Hematopoietic multipotent progenitor cell (in vitro differentiated cells): Measurements from ENCODE around the gene TMEM14B. TPM values are rescaled to one million over a fixed set of nuclear protein-coding genes. Genes with fewer than 3 reads are reported as not detected.
"Not testable (repeated sequence)": the region's sequence is repeated elsewhere in the genome, so short reads cannot be mapped to it uniquely, and the experiment has no call there.

Experiments
- DNase-seq, 3 donors: peaks; one replicate each; pipeline ENCODE4 v3.0.0-alpha.2; 2011 to 2015; ENCODE audit warnings: low read depth in 2 of 3, low spot score in 2 of 3
- total RNA-seq: library from RNA; depleted of rRNA; stranded (reverse); fragments of >200 nt; gene quantifications from one replicate; pipeline ENCODE4 v1.2.3, GENCODE V29; 2012

TMEM14B gene
- total RNA-seq, result 42.3 TPM

- DNase-seq, result peak; percentile 97 to 98 (median 97)
Measured at GRCh38 chr6:10747251-10747972, at the start of gene TMEM14B. TSS of gene TMEM14B (plus strand) at chr6:10747805. CDS start at chr6:10749246, 1,441 bp downstream.

DNA sequence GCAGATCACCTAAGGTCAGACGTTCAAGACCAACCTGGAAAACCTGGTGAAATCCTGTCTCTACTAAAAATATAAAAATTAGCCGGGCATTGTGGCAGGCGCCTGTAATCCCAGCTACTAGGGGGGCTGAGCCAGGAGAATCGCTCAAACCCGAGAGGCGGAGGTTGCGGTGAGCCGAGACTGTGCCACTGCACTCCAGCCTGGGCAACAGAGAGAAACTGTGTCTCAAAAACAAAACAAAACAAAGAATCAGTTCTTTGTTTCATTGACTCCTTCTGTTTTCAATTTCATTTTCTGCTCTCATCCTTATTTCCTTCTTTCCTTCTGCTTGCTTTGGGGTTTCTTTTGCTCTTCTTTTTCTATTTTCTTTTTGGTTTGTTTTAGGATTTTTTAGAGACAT, 33.6 kb upstream of the TMEM14B start:
- no peak for DNase-seq

GRCh38 chr6:10719296-10719963, 28.2 kb upstream of the TMEM14B start:
- peak in 1 of 3 donors; percentile 76 for DNase-seq

GRCh38 chr6:10719964-10720264, 27.7 kb upstream of the TMEM14B start:
- no peak for DNase-seq

- DNase-seq, result peak in 2 of 3 donors; percentile 53 to 56
Measured at GRCh38 chr6:10720265-10720959, 27.2 kb upstream of the TMEM14B start.

GRCh38 chr6:10720960-10721849, 26.4 kb upstream of the TMEM14B start:
- DNase-seq, result peak in 1 of 3 donors; percentile 47

DNA sequence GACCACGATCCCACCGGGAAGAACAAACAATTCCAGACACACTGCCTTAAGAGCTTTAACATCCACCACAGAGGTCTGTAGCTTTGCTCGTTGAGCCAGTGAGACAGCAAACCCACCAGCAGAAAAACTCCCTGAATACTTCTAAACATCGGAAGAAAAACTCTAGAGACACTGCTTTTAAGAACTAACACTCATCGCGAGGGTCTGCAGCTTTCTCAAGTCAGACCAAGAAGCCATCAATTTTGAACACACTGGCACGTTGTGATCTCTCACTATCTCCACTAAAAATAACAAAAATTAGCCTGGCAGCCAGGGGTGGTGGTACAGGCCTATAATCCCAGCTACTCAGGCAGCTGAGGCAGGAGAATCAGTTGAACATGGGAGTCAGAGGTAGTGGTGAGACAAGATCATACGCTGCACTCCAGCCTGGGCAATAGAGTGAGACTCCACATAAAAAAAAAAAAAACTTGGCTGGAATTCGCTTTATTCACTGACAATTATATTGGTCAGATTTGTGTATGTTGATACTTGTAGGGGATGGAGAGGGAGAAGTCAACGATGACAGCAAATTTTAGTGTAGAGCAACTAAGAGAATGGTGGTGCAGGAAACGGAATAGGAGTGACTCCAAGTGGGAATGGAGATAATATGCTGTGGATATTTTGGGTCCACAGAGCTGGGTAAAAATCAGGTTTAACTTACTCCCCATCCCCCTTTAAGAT, 25.6 kb upstream of the TMEM14B start:
- DNase-seq, result no peak

GRCh38 chr6:10722570-10722819, 25.1 kb upstream of the TMEM14B start:
- DNase-seq, result no peak

GRCh38 chr6:10722820-10723566, 24.6 kb upstream of the TMEM14B start, which contains the start of gene TMEM14C:
TSS of gene TMEM14C (plus strand) at chr6:10723070. CDS start at chr6:10724614, 1,544 bp downstream.
- DNase-seq, result peak; percentile 23 to 88 (median 83)

DNA sequence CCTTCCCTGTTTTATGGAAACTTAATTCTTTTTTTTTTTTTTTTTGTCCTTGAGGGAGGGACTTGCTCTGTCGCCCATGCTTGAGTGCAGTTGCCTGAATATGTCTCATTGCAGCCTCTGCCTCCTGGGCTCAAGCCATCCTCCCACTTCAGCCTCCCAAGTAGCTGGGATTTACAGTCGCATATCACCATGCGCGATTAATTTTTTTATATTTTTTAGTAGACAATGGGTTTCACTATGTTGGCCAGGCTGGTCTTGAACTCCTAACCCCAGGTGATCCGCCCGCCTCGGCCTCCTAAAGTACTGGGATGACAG, 24.1 kb upstream of the TMEM14B start:
- DNase-seq, result no peak

GRCh38 chr6:10725044-10725443, 22.6 kb upstream of the TMEM14B start:
- no peak for DNase-seq

DNA sequence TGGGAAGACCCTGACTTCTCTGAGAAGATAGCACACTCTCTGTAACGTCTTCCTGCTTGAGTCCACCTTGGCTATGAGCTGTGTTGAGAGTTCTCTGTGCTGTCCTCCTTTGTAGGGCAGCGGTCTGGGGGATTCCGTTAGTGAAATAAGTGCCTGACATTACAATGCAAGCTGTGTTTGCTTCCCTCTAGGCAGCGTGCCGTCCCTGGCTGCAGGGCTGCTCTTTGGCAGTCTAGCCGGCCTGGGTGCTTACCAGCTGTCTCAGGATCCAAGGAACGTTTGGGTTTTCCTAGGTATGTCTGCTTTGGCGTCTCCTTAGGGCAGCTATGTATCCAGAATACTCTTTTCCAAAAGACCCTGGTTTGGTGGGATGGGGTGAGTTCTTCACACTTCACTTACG, 21.9 kb upstream of the TMEM14B start:
- DNase-seq, result no peak

DNA sequence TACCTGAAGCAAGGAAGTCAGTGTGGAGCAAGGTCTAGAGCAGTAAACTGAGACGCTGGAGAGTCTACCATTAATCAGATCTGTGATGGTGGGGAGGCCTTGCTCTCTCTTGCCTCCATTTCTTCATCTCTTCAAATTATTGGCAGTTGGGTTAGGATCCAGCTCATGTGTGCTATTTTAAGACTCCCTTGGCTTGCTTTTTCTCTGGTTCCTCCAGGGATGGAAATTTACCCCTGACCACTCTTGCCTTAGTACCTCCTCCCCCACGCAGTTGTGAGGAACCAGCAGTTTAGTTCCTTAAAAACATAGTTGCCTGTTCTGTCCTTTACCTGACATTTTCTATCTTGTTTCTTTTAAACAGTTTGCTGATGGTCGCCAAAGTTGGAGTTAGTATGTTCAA, 17.4 kb upstream of the TMEM14B start:
- no peak for DNase-seq

- no peak for DNase-seq
Measured at GRCh38 chr6:10733151-10733715, 14.4 kb upstream of the TMEM14B start.

- no peak for DNase-seq
Measured at GRCh38 chr6:10733863-10734262, 13.7 kb upstream of the TMEM14B start.

DNA sequence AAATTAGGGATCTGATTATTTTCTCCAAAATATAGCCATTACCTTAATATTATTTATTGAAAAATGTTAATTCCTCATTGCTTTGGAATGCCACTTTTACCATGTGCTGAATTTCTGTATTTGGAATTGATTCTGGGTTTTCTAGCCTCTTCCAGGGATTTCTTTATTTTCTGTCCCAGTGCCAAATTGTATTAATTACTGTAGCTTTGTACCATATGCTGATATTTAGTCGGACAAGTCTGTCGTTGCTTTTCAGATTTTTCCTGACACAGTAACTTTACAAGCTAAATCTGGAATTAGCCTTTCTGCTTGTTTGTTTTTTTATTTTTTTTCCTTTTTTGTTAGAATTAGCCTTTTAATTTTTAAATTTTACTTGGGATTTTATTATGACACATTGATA, 10.9 kb upstream of the TMEM14B start:
- DNase-seq, result no peak

GRCh38 chr6:10740061-10740460, 7.5 kb upstream of the TMEM14B start:
- DNase-seq, result no peak

- not testable (repeated sequence) for DNase-seq
Measured at GRCh38 chr6:10741643-10742042, 6.0 kb upstream of the TMEM14B start.

- DNase-seq, result no peak
Measured at GRCh38 chr6:10742251-10742650, 5.4 kb upstream of the TMEM14B start.
